Activated CD4-positive, alpha-beta T cell treated with anti-CD3 and anti-CD28 coated beads for 36 hours (primary cell): Measurements from ENCODE around the gene SLC9A9. TPM values are rescaled to one million over a fixed set of nuclear protein-coding genes. Genes with fewer than 3 reads are reported as not detected.

Source experiments
- ATAC-seq: fragments of 200-7000 bp; cut with Tn5 transposase; one replicate; pipeline ENCODE4 v1.10.0; 2021; ENCODE audit warnings: mild to moderate bottlenecking, moderate library complexity
- CTCF ChIA-PET: fragments of 350-600 bp; sonication (Branson Sonifier 250); formaldehyde crosslinking; loops from one replicate; lab custom pipeline; 2021; ENCODE audit warnings: antibody characterized with exemption; lab: Charles Lee
- POLR2A ChIA-PET: fragments of 350-600 bp; sonication (Branson Sonifier 250); formaldehyde crosslinking; loops from one replicate; lab custom pipeline; 2021; ENCODE audit warnings: antibody characterized with exemption, inconsistent platforms; lab: Charles Lee
- DNase-seq: peaks from one replicate; pipeline ENCODE4 v3.0.0-alpha.2; 2020
- H3K27ac Mint-ChIP-seq: one replicate; pipeline ENCODE4 v1.8.0; 2021; ENCODE audit warnings: mixed read lengths
- H3K27me3 Mint-ChIP-seq: one replicate; pipeline ENCODE4 v1.8.0; 2021; ENCODE audit warnings: mixed read lengths
- H3K36me3 Mint-ChIP-seq: one replicate; pipeline ENCODE4 v1.8.0; 2021; ENCODE audit warnings: low read depth, mixed read lengths
- H3K4me1 Mint-ChIP-seq: one replicate; pipeline ENCODE4 v1.8.0; 2021; ENCODE audit warnings: mixed read lengths
- H3K4me3 Mint-ChIP-seq: one replicate; pipeline ENCODE4 v1.8.0; 2021; ENCODE audit warnings: mild to moderate bottlenecking, moderate library complexity, mixed read lengths
- H3K9me3 Mint-ChIP-seq: one replicate; pipeline ENCODE4 v1.8.0; 2021; ENCODE audit warnings: low read depth, mixed read lengths
- intact Hi-C, 2 experiments: fragments of 100-400 bp; cut with DNase I in 1 of 2; cut with micrococcal nuclease in 1 of 2; formaldehyde crosslinking; loops; one replicate each; pipeline versions ENCODE4 v1.14.2 to v1.15.1; 2022 to 2024; cut with DNase I, micrococcal nuclease
- total RNA-seq, 2 experiments: library from RNA; stranded (reverse); gene quantifications; one replicate each; pipeline ENCODE4 v1.2.3, GENCODE V29; 2021

Gene SLC9A9
- total RNA-seq, 2 experiments from 2014 or later, result 1.4 to 1.6 TPM

DNA sequence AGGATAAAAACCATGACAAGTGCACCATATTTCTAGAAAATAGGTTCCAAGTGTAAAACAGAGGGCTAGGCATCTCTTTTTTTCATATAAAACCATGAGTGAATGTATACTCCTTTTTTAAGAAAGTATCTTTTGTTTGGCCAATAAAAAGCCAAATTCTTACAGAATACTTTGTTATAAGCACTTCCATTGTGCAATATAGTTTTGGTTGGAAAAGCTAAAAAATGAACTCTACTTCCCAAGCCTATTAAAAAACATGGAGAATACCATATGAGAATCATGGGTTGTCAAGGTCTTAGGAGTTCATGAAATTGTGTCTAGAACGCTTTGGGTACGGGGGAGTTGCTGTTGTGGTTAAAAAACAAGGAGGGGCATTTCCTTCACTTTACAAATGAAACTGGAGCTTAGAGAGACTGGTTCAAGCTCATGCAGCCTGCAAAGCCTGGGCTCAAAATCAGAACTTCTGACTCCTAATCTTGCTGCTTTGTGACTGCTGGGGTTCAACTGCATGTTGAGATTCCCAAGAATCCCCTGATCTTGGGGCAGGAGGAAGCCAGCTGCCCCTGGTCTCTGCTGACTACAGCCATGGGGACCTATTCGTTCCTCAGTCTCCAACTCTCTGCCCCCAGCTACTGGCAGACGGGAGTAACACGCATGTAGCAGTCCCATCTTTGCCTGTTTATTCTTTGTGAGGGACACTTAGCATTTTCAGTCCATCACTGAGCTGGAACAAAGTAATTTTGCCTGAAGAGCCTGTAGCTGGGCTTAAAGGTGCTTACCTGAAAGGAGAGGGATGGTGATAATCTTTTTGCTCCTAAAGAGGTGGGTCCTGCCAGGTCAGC, 499.6 kb downstream of the SLC9A9 start:
- H3K27me3 Mint-ChIP-seq, result no peaks in the 10 kb centered on the region
- ATAC-seq, result no peak

DNA sequence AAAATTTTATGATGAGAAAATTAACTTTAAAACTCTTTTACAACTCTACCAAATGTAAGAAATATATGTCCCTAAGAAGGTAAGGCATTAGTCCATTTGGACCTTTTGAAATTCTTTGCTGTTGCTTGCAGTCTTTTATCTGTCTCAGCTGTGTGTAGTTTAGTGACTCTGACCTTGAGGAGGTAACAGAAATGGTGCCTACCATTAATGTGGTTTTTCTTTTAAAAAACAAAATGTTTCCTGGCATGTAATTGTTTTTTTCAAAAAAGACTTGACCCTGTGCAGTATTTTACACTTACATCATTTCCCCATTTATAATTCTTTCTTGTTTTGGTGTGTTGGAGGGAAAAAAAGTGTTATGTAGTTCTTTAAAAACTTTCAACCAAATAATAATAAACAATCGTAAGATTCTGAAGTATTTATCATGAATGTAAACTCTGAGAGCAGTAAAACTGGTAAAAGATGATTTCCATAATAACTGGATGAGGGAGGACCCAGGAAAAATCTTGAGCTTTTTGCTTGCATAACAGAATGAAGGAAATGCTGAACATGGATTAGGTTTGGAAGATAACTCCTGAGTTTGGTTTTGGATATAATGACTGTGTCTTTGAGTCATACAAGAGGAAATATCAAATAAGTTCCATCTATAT, 503.6 kb downstream of the SLC9A9 start:
- ATAC-seq, result no peak
- POLR2A ChIA-PET, result no interaction called here
- Mint-ChIP-seq H3K9me3 (no peaks in the 10 kb centered on the region), H3K27me3 (no peaks in the 10 kb centered on the region), H3K27ac (no peak overlapping the region), H3K36me3 (no peaks in the 10 kb centered on the region), H3K4me1 (peaks cover 27% of the 10 kb centered on the region), H3K4me3 (no peak overlapping the region)
- CTCF ChIA-PET, result interaction anchor here (1.1 kb wide), 1 partner anchor 329 kb away, joined by 3 read pairs; no protein-coding TSS in a partner anchor
- no peak for DNase-seq
- intact Hi-C loops, result loop anchor here in 1 of 2 experiments (10.0 kb wide), 1 partner anchor 220 kb away; no protein-coding TSS in a partner anchor

More for the DNA sequence above, 499.6 kb downstream of the SLC9A9 start:
- H3K36me3 Mint-ChIP-seq, result no peaks in the 10 kb centered on the region
- DNase-seq, result peak; percentile 12
- H3K4me3 Mint-ChIP-seq, result no peak overlapping the region
- intact Hi-C loops, result loop anchor here in 1 of 2 experiments (10.0 kb wide), 1 partner anchor 224 kb away; no protein-coding TSS in a partner anchor
- CTCF ChIA-PET, result interaction anchor here (0.6 to 1.9 kb wide), 7 partner anchors 10 to 326 kb away, joined by 3 to 7 read pairs (median 3); no protein-coding TSS in a partner anchor
- H3K9me3 Mint-ChIP-seq, result no peaks in the 10 kb centered on the region
- peaks cover 33% of the 10 kb centered on the region for H3K4me1 Mint-ChIP-seq
- no peak overlapping the region for H3K27ac Mint-ChIP-seq
- POLR2A ChIA-PET, result no interaction called here

GRCh38 chr3:143343944-143344343, 504.3 kb downstream of the SLC9A9 start:
- Mint-ChIP-seq H3K9me3 (no peaks in the 10 kb centered on the region), H3K36me3 (no peaks in the 10 kb centered on the region), H3K27ac (no peak overlapping the region), H3K27me3 (no peaks in the 10 kb centered on the region), H3K4me3 (no peak overlapping the region), H3K4me1 (peaks cover 20% of the 10 kb centered on the region)
- DNase-seq (no peak), ATAC-seq (no peak)
- POLR2A ChIA-PET, result no interaction called here
- CTCF ChIA-PET, result interaction anchor here (0.6 kb wide), 1 partner anchor 271 kb away, joined by 4 read pairs; no protein-coding TSS in a partner anchor
- intact Hi-C loops, result loop anchor here in 1 of 2 experiments (10.0 kb wide), 1 partner anchor 219 kb away; no protein-coding TSS in a partner anchor

GRCh38 chr3:143343031-143343430, 505.2 kb downstream of the SLC9A9 start:
- intact Hi-C loops, result loop anchor here in 1 of 2 experiments (10.0 kb wide), 1 partner anchor 218 kb away; no protein-coding TSS in a partner anchor
- ATAC-seq (no peak), DNase-seq (no peak)
- Mint-ChIP-seq H3K4me3 (no peak overlapping the region), H3K36me3 (no peaks in the 10 kb centered on the region), H3K4me1 (peaks cover 10% of the 10 kb centered on the region), H3K27me3 (no peaks in the 10 kb centered on the region), H3K9me3 (no peaks in the 10 kb centered on the region), H3K27ac (no peak overlapping the region)
- ChIA-PET CTCF (no interaction called here), POLR2A (no interaction called here)

GRCh38 chr3:143339451-143339850, 508.8 kb downstream of the SLC9A9 start:
- no peak overlapping the region for H3K27ac Mint-ChIP-seq
- ChIA-PET CTCF (interaction anchor here (1.0 to 1.1 kb wide), 2 partner anchors 9 to 12 kb away, joined by 3 read pairs; no protein-coding TSS in a partner anchor), POLR2A (no interaction called here)
- H3K4me1 Mint-ChIP-seq, result no peaks in the 10 kb centered on the region
- ATAC-seq, result no peak
- DNase-seq, result no peak
- no peak overlapping the region for H3K4me3 Mint-ChIP-seq
- H3K9me3 Mint-ChIP-seq, result no peaks in the 10 kb centered on the region
- H3K36me3 Mint-ChIP-seq, result no peaks in the 10 kb centered on the region
- intact Hi-C loops, result no loop called here
- H3K27me3 Mint-ChIP-seq, result no peaks in the 10 kb centered on the region

DNA sequence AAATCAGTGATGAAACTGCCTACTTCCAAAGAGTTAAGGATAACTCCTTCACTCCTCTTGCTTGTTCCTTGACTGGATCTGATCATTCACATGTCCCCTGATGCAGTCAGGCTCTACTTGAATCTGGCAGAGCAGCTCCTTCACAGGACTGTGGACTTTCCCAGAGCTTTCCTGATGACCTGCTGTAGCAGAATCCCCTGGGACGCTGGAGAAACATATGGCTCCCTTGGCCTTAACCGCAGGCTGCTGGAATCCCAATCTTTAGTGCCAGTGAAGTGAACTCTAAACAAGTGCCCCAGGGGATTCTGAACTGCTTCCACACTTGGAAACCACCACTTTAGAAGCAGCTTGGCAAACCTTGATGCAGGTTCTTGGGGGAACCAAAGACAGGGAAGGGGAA, 510.9 kb downstream of the SLC9A9 start:
- POLR2A ChIA-PET, result no interaction called here
- DNase-seq, result no peak
- CTCF ChIA-PET, result interaction anchor here (0.5 kb wide), 1 partner anchor 18 kb away, joined by 3 read pairs; no protein-coding TSS in a partner anchor
- H3K27me3 Mint-ChIP-seq, result no peaks in the 10 kb centered on the region
- no peaks in the 10 kb centered on the region for H3K4me1 Mint-ChIP-seq
- no peaks in the 10 kb centered on the region for H3K36me3 Mint-ChIP-seq
- no peak overlapping the region for H3K27ac Mint-ChIP-seq
- intact Hi-C loops, result no loop called here
- H3K4me3 Mint-ChIP-seq, result no peak overlapping the region
- H3K9me3 Mint-ChIP-seq, result no peaks in the 10 kb centered on the region
- no peak for ATAC-seq

DNA sequence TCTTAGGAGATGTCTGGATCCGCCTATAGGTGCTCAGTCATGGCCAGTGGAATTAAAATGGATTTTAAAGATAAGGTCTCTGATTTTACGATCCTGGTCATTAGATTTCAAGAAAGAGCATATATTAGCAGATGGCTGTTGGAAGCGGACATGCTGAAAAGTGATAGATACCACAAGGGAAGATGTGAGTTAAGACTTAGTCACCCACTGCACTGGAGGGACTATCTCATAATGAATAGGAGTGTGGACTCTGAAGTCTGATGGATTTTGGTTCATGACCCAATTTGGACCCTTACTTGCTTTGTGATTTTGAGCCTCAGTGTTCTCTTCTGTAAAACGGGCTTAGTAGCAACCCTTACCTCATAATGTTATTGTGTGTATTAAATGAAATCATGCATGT, 514.0 kb downstream of the SLC9A9 start:
- H3K4me3 Mint-ChIP-seq, result no peak overlapping the region
- ChIA-PET POLR2A (no interaction called here), CTCF (no interaction called here)
- ATAC-seq, result no peak
- no peaks in the 10 kb centered on the region for H3K9me3 Mint-ChIP-seq
- intact Hi-C loops, result no loop called here
- H3K27me3 Mint-ChIP-seq, result no peaks in the 10 kb centered on the region
- no peak for DNase-seq
- no peaks in the 10 kb centered on the region for H3K4me1 Mint-ChIP-seq
- H3K27ac Mint-ChIP-seq, result no peak overlapping the region
- H3K36me3 Mint-ChIP-seq, result no peaks in the 10 kb centered on the region

DNA sequence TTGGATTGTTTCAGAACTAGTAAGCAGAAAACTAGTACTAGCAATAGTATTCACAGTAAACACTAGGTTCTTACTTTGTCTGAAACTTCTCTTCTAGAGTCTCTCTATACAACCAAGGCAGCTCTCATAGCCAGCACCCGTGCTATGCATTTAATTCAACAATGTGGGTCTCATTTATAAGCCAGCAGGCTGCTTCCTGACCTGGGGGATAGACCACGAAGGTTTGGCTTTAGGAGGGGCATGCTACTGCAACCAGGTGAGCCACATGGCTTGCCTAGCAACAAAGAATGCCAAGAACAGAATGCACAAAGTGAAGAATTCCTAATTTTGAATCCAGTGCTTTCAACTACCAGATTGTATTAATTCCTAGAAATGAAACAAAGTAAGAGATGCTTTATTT, 514.9 kb downstream of the SLC9A9 start:
- no peak for ATAC-seq
- DNase-seq, result no peak
- Mint-ChIP-seq H3K27me3 (no peaks in the 10 kb centered on the region), H3K36me3 (no peaks in the 10 kb centered on the region), H3K4me3 (no peak overlapping the region), H3K9me3 (no peaks in the 10 kb centered on the region), H3K4me1 (no peaks in the 10 kb centered on the region), H3K27ac (no peak overlapping the region)
- ChIA-PET CTCF (no interaction called here), POLR2A (no interaction called here)
- intact Hi-C loops, result no loop called here

GRCh38 chr3:143332026-143332425, 516.2 kb downstream of the SLC9A9 start:
- ChIA-PET CTCF (no interaction called here), POLR2A (no interaction called here)

GRCh38 chr3:143331350-143331749, 516.9 kb downstream of the SLC9A9 start:
- CTCF ChIA-PET, result no interaction called here
- POLR2A ChIA-PET, result no interaction called here
- intact Hi-C loops, result no loop called here

More at GRCh38 chr3:143332026-143332425, 516.2 kb downstream of the SLC9A9 start:
- Mint-ChIP-seq H3K27ac (no peak overlapping the region), H3K27me3 (no peaks in the 10 kb centered on the region), H3K4me1 (peaks cover 7% of the 10 kb centered on the region), H3K9me3 (no peaks in the 10 kb centered on the region), H3K4me3 (no peak overlapping the region), H3K36me3 (no peaks in the 10 kb centered on the region)
- intact Hi-C loops, result no loop called here
- DNase-seq, result no peak
- ATAC-seq, result no peak

DNA sequence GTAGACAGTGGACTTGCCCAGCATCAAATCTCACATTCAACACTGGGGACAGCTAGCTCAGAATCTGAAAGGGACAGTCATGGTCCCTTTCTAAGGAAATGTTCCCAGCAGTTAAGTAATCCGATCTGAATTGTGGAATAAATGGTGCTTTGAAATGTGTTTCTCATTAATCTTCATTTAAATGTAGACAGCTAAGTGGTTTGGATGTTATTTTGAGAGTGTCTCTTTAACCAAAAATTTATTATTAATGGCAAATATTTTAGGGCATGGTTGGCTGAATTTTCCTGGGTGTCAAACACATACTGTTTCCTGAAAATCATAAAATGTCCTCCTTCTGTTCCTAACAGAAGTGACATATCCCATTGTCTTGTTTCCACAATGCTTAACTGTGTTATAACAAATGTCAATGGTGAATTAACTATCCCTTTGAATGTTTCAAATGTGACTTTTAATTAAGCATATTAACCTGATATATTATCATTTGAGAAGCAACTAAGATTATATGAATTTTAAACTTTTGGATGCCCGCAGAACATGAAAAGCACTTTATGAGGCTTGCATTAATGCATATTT, 517.9 kb downstream of the SLC9A9 start:
- Mint-ChIP-seq H3K36me3 (no peaks in the 10 kb centered on the region), H3K9me3 (no peaks in the 10 kb centered on the region), H3K4me1 (peaks cover 16% of the 10 kb centered on the region), H3K4me3 (no peak overlapping the region), H3K27ac (no peak overlapping the region), H3K27me3 (no peaks in the 10 kb centered on the region)
- CTCF ChIA-PET, result no interaction called here
- DNase-seq (no peak), ATAC-seq (no peak)
- intact Hi-C loops, result no loop called here
- POLR2A ChIA-PET, result no interaction called here

More at GRCh38 chr3:143331350-143331749, 516.9 kb downstream of the SLC9A9 start:
- H3K4me1 Mint-ChIP-seq, result peaks cover 13% of the 10 kb centered on the region
- DNase-seq (no peak), ATAC-seq (no peak)
- no peaks in the 10 kb centered on the region for H3K27me3 Mint-ChIP-seq
- no peak overlapping the region for H3K27ac Mint-ChIP-seq
- H3K36me3 Mint-ChIP-seq, result no peaks in the 10 kb centered on the region
- H3K9me3 Mint-ChIP-seq, result no peaks in the 10 kb centered on the region
- H3K4me3 Mint-ChIP-seq, result no peak overlapping the region
